ENCODE data around the gene SLC9C2.

DNA sequence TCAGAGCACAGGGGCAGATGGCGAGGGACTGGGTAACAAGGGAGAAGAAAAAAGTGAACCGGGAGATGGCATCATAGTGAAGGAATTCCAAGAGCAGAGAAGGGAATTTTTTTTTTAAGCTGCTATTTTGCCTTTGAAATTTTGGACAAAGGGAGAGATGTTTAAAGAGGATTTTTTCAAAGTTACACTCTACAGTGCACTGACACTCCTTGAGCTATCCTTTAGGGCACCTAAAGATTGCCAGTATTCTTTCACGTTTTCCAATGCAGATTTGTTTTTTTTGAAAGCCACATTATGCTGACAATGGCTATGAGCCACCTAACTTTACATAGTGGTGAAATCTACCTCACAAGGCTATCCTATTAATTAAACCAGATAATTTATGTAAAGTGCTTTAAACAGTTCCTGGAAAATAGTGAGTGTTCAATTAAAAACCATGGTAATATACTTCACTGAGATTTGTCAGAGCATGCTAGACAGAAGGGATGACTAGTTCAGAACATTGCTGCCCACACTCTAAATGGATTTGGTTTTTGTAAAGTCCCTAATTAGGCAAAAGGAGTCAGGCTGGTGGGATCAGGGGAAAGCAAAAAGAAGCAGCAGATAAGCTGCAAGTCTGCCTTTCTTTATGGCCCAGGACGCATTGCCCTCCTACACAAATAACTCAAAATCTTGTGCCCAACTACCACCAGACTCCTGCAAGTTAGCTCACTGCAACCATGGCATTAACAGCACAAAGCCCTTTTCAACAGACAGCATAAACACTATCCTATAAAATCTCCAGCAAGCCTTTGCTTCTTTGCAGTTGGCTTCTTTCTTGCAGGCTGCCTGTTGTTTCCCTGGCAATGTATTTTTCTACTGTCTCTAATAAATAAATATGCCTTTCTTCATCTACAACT is 71.8 kb downstream of the SLC9C2 start:
- TF ChIP-seq, protein P1, sequence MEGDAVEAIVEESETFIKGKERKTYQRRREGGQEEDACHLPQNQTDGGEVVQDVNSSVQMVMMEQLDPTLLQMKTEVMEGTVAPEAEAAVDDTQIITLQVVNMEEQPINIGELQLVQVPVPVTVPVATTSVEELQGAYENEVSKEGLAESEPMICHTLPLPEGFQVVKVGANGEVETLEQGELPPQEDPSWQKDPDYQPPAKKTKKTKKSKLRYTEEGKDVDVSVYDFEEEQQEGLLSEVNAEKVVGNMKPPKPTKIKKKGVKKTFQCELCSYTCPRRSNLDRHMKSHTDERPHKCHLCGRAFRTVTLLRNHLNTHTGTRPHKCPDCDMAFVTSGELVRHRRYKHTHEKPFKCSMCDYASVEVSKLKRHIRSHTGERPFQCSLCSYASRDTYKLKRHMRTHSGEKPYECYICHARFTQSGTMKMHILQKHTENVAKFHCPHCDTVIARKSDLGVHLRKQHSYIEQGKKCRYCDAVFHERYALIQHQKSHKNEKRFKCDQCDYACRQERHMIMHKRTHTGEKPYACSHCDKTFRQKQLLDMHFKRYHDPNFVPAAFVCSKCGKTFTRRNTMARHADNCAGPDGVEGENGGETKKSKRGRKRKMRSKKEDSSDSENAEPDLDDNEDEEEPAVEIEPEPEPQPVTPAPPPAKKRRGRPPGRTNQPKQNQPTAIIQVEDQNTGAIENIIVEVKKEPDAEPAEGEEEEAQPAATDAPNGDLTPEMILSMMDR (IDR thresholded peaks at IDR 0.05), result no peak
- TF ChIP-seq POLR2AphosphoS5 (IDR thresholded peaks at IDR 0.05), result no peak
- no peak for TF ChIP-seq POLR2A (IDR thresholded peaks at IDR 0.05)
